ENCODE results near the gene TMEM215. TPM values are rescaled to one million over a fixed set of nuclear protein-coding genes. Genes with fewer than 3 reads are reported as not detected.

TMEM215 gene, protein sequence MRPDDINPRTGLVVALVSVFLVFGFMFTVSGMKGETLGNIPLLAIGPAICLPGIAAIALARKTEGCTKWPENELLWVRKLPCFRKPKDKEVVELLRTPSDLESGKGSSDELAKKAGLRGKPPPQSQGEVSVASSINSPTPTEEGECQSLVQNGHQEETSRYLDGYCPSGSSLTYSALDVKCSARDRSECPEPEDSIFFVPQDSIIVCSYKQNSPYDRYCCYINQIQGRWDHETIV
- not detected in 2 replicates for total RNA-seq

DNA sequence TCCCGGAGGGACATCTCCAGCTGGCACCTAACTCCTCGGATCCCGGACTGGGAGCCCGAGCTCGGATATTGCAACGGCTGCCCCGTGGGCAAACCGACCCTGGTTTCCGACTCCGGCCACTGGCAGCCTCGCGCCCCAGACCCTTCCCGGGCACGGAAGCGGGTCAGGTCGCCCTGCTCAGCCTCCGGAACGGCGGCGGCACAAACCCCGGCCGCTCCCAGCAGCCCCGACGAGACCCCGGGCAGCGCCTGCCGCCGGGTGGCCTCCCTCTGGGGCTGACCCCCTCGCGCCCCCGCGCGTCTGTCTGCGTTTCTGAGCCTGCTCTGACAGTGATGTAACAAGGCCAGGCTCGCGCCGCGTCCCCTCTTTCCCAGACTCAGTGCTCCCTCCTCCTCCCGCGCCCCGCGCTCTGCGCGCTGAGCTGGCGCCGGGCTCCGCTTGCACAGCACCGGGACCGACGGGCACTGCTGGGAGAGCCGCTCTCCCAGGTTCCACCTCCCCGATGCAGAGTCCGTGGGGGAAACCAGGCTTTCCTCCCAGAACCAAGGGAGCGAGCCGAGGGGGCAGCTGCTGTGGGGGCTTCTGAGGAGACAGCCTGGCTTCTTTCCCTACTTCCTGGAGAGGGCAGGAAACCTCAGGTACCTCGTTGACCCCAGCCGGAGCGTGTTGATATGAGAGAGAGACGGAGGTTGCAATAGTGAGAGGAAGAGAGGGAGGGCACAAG, at the start of gene TMEM215:
TMEM215 (plus strand) TSS at position 373 of the 724 bp plus-strand sequence. CDS start 644 bp downstream, outside the sequence.
- no peak for DNase-seq (ENCODE audit: low read depth)
- no peak within 1 kb of the TSS for H3K4me3 ChIP-seq (ENCODE audit: low read depth, low read length)
- TF ChIP-seq, protein P1, sequence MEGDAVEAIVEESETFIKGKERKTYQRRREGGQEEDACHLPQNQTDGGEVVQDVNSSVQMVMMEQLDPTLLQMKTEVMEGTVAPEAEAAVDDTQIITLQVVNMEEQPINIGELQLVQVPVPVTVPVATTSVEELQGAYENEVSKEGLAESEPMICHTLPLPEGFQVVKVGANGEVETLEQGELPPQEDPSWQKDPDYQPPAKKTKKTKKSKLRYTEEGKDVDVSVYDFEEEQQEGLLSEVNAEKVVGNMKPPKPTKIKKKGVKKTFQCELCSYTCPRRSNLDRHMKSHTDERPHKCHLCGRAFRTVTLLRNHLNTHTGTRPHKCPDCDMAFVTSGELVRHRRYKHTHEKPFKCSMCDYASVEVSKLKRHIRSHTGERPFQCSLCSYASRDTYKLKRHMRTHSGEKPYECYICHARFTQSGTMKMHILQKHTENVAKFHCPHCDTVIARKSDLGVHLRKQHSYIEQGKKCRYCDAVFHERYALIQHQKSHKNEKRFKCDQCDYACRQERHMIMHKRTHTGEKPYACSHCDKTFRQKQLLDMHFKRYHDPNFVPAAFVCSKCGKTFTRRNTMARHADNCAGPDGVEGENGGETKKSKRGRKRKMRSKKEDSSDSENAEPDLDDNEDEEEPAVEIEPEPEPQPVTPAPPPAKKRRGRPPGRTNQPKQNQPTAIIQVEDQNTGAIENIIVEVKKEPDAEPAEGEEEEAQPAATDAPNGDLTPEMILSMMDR (IDR thresholded peaks at IDR 0.05; ENCODE audit: insufficient read depth, low read depth, low read length) = no peak

DNA sequence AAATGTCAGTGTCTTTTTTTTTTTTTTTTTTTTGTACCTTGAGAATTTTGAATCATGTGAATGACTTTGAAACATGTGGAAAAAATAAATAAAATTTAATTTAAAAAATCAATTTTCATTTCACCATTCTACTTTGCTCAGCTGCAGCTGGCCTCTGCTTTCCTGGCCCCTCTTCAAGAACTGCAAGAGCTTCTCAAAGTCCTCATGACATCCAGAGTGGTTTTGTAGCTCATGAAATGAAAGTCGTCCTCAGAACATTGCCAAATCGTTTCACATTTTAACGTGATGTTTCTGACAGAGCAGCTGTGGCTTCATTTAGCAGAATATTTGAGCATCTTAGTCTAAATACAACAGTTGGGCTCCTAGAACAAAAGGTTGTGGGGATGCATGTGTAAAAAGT, 47.9 kb upstream of the TMEM215 start:
- TF ChIP-seq, protein P1 (IDR thresholded peaks at IDR 0.05; ENCODE audit: insufficient read depth, low read depth, low read length) = no peak
- no peak for DNase-seq (ENCODE audit: low read depth)
- no peak overlapping the region for H3K4me3 ChIP-seq (ENCODE audit: low read depth, low read length)

DNA sequence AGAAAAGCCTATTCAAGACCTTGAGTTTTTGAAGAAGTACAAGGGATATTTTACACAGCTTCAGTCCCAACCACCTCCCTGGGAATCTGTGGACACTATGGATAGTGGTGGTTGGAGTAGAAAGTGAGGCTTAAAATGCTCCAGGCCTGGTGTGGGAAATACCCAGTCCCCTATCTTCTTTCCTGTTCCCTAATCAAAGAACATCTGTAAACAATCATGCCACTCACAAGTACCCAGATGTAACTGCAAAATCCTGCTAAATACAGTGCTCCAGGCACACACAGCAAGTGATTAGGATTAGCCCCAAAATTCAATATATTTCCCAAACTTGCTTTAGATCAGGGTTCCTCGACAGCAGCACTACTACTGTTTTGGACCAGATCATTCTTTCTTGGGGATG, 46.0 kb upstream of the TMEM215 start:
- H3K4me3 ChIP-seq (ENCODE audit: low read depth, low read length) = no peak overlapping the region
- TF ChIP-seq, protein P1 (IDR thresholded peaks at IDR 0.05; ENCODE audit: insufficient read depth, low read depth, low read length) = no peak
- no peak for DNase-seq (ENCODE audit: low read depth)

DNA sequence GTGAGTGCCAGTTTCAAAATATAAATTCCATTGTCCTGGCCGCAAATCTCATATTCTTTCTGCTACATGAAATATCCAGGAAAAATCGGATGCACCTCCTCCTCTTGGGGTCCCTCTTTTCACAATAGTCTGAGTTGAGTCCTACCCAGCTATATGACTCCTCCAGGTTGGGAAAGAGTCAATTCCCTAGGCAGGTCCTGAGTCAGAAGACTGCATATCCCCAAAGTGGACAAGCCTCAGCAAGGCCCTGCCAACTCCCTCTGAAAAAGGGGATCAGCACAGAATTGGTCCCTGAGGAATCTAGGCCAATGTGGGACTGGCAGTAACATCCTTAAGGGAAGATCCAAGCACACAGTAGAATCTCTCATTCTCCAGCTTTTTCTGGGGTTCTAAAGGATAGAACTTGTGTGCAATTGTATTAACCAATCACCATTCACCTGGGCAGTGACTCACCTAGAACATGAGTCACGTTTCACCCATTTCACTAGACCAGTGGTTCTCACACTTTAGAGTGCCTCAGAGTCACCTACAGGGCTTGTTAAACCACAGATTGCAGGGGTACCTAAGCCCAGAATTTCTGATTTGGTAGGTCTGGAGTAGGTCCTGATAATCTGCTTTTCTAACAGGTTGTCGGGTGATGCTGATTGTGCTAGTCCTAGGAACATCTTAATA, 44.7 kb upstream of the TMEM215 start:
- TF ChIP-seq, protein P1 (IDR thresholded peaks at IDR 0.05; ENCODE audit: insufficient read depth, low read depth, low read length) = no peak
- no peak overlapping the region for H3K4me3 ChIP-seq (ENCODE audit: low read depth, low read length)
- DNase-seq (ENCODE audit: low read depth) = no peak

DNA sequence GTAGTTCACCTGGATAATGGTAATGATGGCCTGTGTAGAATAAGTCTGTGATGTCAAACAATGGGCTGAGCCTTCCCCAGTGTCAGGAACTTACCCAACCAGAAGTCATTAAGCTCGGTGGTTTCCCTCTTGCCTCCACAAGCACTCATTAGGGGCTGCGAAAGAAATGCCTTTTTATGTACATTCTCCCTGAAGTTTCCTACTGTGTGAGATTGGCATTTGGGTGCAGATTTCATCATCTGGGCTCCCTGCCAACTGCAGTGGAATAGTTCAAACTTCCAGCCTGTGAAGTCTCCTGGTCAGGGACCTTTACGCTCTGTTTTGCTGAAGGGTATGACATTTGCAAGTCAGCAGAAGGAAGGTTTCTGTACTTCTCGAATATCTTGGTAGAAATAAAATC, 41.6 kb upstream of the TMEM215 start:
- TF ChIP-seq, protein P1 (IDR thresholded peaks at IDR 0.05; ENCODE audit: insufficient read depth, low read depth, low read length) = no peak
- DNase-seq (ENCODE audit: low read depth) = no peak
- no peak overlapping the region for H3K4me3 ChIP-seq (ENCODE audit: low read depth, low read length)

DNA sequence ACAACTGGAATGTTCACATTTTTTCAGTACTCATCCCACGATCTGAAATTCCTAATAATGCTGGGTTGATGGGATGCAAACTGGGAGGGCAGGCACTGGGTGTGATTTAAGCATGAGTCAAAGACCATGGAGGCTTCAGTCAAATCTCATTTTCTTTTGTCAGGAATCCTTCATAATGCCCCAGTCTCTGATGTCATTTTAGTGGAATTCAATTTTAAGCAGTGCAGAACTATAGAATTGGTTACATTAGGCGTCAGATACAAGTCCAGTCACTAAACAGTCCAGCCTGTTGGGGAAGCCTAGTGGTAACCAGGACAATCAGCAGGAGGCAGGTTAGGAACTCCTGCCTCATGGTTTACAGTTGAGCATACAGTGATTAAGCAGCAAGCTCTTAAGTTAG, 41.0 kb upstream of the TMEM215 start:
- no peak for DNase-seq (ENCODE audit: low read depth)
- H3K4me3 ChIP-seq (ENCODE audit: low read depth, low read length) = no peak overlapping the region
- TF ChIP-seq, protein P1 (IDR thresholded peaks at IDR 0.05; ENCODE audit: insufficient read depth, low read depth, low read length) = no peak
